IPS-18c (cell line): ENCODE measurements around the gene FAM3A.
"Not testable (repeated sequence)": the region's sequence is repeated elsewhere in the genome, so short reads cannot be mapped to it uniquely, and the experiment has no call there.

Source experiments
- H3K4me3 ChIP-seq: 2 replicates; pipeline ENCODE4 v1.7.0; 2013; ENCODE audit warnings: low read depth, mild to moderate bottlenecking, low read length, moderate library complexity; ENCODE audit not compliant: insufficient read depth
- H3K9me3 ChIP-seq: one replicate; pipeline ENCODE4 v1.6.1; 2013; ENCODE audit warnings: mild to moderate bottlenecking, low read length, moderate library complexity; ENCODE audit not compliant: control insufficient read depth, insufficient read depth

FAM3A gene

DNA sequence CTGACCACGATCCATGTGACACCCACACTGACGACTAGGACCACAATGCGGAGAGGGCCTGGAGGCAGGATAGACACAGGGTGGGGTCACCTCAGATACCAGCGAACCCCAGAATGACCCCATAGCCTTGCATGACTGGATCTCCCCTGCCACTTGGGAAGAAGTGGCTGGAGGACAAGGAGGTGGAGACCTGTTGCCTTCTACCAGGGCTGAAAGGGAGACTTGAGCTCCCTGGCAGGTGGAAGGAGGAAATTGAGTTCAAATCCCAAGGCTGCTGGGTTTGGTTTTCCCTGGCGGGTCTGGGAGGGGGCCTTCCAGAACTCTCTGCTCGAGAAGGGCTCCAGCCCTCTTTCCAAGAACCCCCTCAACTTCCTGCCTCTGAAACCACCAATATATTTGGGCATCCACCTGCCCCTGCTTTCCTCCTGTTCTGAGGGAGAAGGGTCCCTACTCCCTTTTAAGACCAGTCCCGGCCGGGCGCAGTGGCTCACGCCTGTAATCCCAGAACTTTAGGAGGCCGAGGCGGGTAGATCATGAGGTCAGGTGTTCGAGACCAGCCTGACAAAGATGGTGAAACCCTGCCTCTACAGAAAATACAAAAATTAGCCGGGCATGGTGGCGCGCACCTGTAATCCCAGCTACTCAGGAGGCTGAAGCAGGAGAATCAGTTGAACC lies 3.0 kb downstream of the FAM3A start:
- peaks cover 9% of the 10 kb centered on the region for H3K9me3 ChIP-seq
- no peak overlapping the region for H3K4me3 ChIP-seq

DNA sequence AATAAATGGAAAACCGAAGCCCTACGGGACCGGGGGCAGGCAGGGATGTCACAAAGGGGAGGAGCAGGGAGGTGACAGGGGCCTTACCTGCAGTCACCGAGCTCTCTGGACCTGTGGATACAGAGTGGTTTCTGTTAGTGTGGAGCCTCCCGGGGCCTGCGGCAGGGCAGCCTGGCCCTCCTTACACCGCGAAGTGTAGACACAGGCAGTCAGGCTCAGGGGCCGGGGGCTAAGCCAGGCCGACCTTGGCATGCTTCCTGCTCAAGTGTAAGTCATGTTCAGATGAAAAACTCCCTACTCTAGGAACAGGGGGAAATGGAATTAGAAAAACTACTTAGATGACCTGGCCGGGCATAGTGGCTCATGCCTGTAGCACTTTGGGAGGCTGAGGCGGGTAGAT lies 4.3 kb downstream of the FAM3A start:
- no peak overlapping the region for H3K4me3 ChIP-seq

GRCh38 chrX:154509455-154509854 lies 6.6 kb downstream of the FAM3A start:
- Histone ChIP-seq H3K4me3 (no peak overlapping the region), H3K9me3 (peaks cover 19% of the 10 kb centered on the region)

More for the DNA sequence above, 4.3 kb downstream of the FAM3A start:
- peaks cover 9% of the 10 kb centered on the region for H3K9me3 ChIP-seq

DNA sequence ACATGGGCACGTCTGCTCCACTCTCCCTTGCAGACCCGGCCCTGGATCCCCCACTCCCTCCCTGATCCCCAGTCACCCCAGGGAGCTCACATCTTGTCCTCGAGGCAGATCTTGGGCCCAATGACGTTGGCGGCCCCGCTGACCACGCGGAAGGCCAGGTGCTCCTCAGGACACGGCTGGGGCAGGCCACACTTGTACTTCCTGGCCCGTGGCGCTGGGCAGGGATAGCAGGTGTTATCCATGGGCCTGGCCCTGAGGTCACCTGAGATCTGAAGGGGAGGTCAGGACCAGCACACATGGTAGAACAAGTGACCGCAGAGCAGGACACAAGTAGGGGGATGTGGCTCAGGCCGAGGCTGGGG lies 7.7 kb downstream of the FAM3A start:
- Histone ChIP-seq H3K4me3 (no peak overlapping the region), H3K9me3 (peaks cover 19% of the 10 kb centered on the region)

DNA sequence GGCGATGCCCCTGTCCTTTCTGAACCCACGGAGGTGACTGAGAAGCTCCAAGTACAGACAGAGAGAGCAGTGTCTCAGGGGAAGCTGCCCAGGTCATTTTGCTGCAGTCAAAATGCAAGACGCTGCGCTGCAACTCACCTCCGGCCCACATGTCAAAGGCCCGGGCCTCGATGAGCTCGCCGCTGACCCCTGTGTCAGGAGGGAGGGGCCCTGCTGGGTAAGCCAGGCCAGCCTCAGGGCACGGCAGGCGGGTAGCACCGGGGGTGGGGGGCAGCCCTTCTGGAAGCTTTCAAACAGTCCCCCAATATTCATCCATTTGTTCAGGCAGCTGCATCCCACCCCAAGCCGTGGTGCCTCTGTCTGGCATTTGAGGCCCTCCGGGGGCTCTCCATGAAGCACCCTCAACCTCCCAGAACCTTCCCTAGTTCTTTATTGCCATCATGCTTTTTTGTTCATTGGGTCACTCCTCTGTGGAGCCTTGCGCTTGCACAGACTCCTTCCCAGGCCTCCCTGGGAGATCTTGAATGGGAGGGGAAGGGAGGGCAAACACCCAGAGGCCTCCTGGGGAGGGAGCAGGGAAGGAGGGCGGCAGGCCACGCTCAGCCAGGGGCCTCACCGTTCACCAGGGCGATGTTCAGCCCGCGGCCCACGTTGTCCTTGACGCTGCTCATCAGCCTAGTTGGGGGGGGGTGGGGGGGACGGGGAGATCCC lies 8.2 kb downstream of the FAM3A start:
- H3K4me3 ChIP-seq = no peak overlapping the region
- peaks cover 19% of the 10 kb centered on the region for H3K9me3 ChIP-seq

- Histone ChIP-seq H3K4me3 (no peak overlapping the region), H3K9me3 (peaks cover 19% of the 10 kb centered on the region)
Observed at GRCh38 chrX:154506483-154507332, 9.3 kb downstream of the FAM3A start.

- peaks cover 19% of the 10 kb centered on the region for H3K9me3 ChIP-seq
- no peak overlapping the region for H3K4me3 ChIP-seq
Observed at GRCh38 chrX:154505734-154506133, 10.3 kb downstream of the FAM3A start.

- H3K9me3 ChIP-seq = peaks cover 17% of the 10 kb centered on the region
Observed at GRCh38 chrX:154502989-154503388, 13.0 kb downstream of the FAM3A start.

GRCh38 chrX:154502098-154502497 lies 13.9 kb downstream of the FAM3A start:
- peaks cover 16% of the 10 kb centered on the region for H3K9me3 ChIP-seq
- H3K4me3 ChIP-seq = no peak overlapping the region

More at GRCh38 chrX:154502989-154503388, 13.0 kb downstream of the FAM3A start:
- no peak overlapping the region for H3K4me3 ChIP-seq

DNA sequence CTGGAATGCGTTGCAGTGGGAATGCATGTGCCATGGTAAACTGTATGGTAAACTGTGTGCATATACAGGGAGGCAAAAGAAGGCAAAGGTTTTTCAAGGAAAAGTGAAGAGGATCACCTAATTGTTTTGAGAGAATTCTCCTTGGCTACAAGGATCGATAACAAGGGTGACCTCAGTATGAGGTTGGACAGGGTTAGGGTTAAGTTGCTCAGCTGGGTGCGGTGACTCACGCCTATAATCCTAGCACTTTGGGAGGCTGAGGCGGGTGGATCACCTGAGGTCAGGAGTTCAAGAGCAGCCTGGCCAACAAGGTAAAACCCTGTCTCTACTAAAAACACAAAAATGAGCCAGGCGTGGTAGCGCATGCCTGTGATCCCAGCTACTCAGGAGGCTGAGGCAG lies 14.6 kb downstream of the FAM3A start:
- H3K9me3 ChIP-seq = peaks cover 11% of the 10 kb centered on the region
- H3K4me3 ChIP-seq = not testable (repeated sequence)

GRCh38 chrX:154496591-154497137 lies 19.4 kb downstream of the FAM3A start:
- not testable (repeated sequence) for H3K4me3 ChIP-seq, H3K9me3 ChIP-seq

GRCh38 chrX:154495472-154495922 lies 20.5 kb downstream of the FAM3A start:
- Histone ChIP-seq H3K4me3 (no peak overlapping the region), H3K9me3 (peaks cover 13% of the 10 kb centered on the region)

DNA sequence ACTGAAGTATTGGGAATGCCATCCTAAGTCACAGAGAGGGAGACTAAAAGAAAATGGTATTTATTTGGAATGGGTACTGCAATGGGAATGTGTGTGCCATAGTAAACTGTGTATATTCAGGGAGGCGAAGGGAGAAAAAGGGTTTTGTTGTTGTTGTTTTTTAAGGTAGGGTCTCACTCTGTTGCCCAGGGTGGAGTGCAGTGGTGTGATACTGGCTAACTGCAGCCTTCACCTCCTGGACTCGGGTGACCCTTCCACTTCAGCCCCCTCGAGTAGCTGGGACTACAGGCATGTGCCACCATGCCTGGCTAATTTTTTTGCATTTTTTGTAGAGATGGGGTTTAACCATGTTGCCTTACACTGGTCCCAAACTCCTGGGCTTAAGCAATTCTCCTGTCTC lies 21.3 kb downstream of the FAM3A start:
- H3K4me3 ChIP-seq = no peak overlapping the region
- peaks cover 13% of the 10 kb centered on the region for H3K9me3 ChIP-seq

DNA sequence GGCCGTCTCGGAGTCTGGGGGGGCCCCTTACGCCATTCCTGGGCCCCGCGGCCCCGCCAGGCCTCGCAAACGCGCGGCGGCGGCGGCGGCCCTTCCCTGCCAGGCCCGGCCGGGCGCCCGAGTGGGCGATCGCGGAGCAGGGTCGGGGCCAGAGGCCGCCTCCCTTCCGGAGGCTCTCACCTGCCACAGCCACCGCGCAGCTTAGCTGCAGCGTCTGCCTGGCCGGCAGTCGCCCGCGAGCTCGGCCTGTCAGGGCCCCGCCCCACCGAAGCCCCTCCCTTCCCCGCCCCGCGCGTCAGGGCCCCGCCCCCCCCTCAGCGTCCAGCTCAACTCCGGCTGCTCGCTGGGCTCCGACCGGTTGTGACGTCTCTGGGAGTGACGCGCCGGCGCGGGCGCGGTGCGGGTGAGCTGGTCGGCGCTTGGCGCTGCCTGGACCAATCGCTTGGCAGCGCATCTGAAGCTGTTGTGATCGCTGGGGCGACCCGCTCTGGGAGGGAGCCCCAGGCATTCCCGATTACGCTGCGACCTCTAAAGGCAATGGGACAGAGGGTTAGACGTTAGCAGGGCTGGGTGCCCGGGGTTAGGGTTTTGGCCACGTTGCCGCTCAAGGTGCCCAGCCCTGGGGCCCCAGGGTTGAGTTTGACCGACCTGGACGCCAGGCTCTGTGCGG lies 25.5 kb downstream of the FAM3A start, which contains the start of gene SLC10A3:
Gene SLC10A3 (minus strand): TSS at position 216 of the 670 bp plus-strand sequence. CDS start 1,689 bp downstream, outside the sequence.
- H3K4me3 ChIP-seq = peak within 1 kb of the TSS; percentile 49
- peaks cover 16% of the 10 kb centered on the region for H3K9me3 ChIP-seq

DNA sequence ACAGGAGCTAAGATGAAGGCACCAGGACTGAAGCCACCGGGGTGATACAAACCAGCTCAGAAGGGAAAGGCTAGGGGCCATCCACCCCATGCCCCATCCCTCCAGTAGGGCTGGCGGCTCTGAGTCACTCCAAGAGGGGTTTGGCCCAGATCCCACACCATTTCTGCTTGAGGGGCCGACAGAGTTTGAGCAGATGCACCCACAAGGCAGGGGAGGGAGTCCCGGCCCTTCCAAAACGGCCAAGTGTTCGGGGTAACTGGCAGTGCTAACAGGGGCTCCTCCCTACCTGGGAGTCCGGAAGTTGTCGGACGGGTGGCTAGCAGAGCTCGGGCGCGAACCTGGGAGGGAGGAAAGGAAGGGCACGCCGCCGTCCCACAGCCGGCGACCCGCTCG lies 26.0 kb downstream of the FAM3A start:
- peaks cover 16% of the 10 kb centered on the region for H3K9me3 ChIP-seq
- H3K4me3 ChIP-seq = peak overlapping the region; percentile 42

- H3K9me3 ChIP-seq = peaks cover 15% of the 10 kb centered on the region
- no peak overlapping the region for H3K4me3 ChIP-seq
Observed at GRCh38 chrX:154489182-154489581, 26.9 kb downstream of the FAM3A start.
